Measurements from ENCODE around the gene PTCD2. TPM values are rescaled to one million over a fixed set of nuclear protein-coding genes. Genes with fewer than 3 reads are reported as not detected.

PTCD2 gene
- total and polyA plus RNA-seq, 9 of the 15 experiments (the other 6 are each of a cell fraction or from before 2014, with no cell fraction given) = 11.9 to 28.5 (median 18.6) TPM

GRCh38 chr5:72387985-72388384, 67.8 kb downstream of the PTCD2 start:
- Histone ChIP-seq H3K4me1 (replicated peaks in 1 of 2; ENCODE audit: control insufficient read depth in 2 of 2, insufficient read depth in 2 of 2, low read length in 2 of 2) (no peaks in the 10 kb centered on the region; a peak in 1 of 5 replicates), H3K9me1 (ENCODE audit: control insufficient read depth, insufficient read depth, low read length) (no peaks in the 10 kb centered on the region), H3K27ac (ENCODE audit: extremely low read depth, low read depth, low read length) (no peak overlapping the region), H2AFZ (ENCODE audit: low read depth, low read length) (no peak overlapping the region), H3K4me2 (ENCODE audit: insufficient read depth, low read length) (no peak overlapping the region), H3K27me3 (ENCODE audit: control insufficient read depth in 2 of 2, insufficient read depth in 2 of 2, low read length in 2 of 2) (peaks cover 18 to 24% of the 10 kb centered on the region in 2 experiments), H3K9me3 (replicated peaks; ENCODE audit: control insufficient read depth, insufficient read depth, low read depth, low read length) (no peaks in the 10 kb centered on the region; the same call in 1 of the 2 replicates), H3K9ac (ENCODE audit: insufficient read depth in 1 of 2, low read depth in 2 of 2, low read length in 2 of 2) (no peak overlapping the region), H3K79me2 (ENCODE audit: control insufficient read depth, insufficient read depth, low read length) (no peaks in the 10 kb centered on the region), H3K4me3 (no peak overlapping the region), H4K20me1 (replicated peaks; ENCODE audit: control insufficient read depth, insufficient read depth, low read length) (no peaks in the 10 kb centered on the region; the same call in 1 of the 2 replicates), H3K36me3 (ENCODE audit: control insufficient read depth, insufficient read depth, low read length) (no peaks in the 10 kb centered on the region)
- in situ Hi-C loops (cut with MboI) (no loop called here), intact Hi-C loops (cut with micrococcal nuclease) (no loop called here)
- ChIA-PET CTCF (ENCODE audit: low intra/inter-chr PET ratio) (no interaction called here), POLR2A (no interaction called here)
- no peak for TF ChIP-seq POLR2B (IDR thresholded peaks at IDR 0.05; ENCODE audit: low read depth, partially characterized antibody)
- TF ChIP-seq ZNF239 (CRISPR knock-in tag; IDR thresholded peaks at IDR 0.05) = no peak
- TF ChIP-seq ZNF280A (IDR thresholded peaks at IDR 0.05; ENCODE audit: low read depth, partially characterized antibody) = no peak
- no peak for TF ChIP-seq TRIM28 (IDR thresholded peaks at IDR 0.05)
- no peak for TF ChIP-seq ZNF589 (CRISPR knock-in tag; IDR thresholded peaks at IDR 0.05; ENCODE audit: low read depth)
- no peak for TF ChIP-seq BRF1 (IDR thresholded peaks at IDR 0.05; ENCODE audit: borderline replicate concordance, extremely low read depth, insufficient read length)
- TF ChIP-seq BCOR (IDR thresholded peaks at IDR 0.05) = no peak
- no peak for TF ChIP-seq ZNF165 (CRISPR knock-in tag; IDR thresholded peaks at IDR 0.05; ENCODE audit: borderline replicate concordance)
- TF ChIP-seq CREB3 (tag; conservative IDR thresholded peaks at IDR 0.05; ENCODE audit: low read depth) = no peak
- TF ChIP-seq NCOA1 (IDR thresholded peaks at IDR 0.05; ENCODE audit: low read depth) = no peak
- no peak for TF ChIP-seq JUNB (CRISPR knock-in tag; conservative IDR thresholded peaks at IDR 0.05)
- TF ChIP-seq PYGO2 (tag; IDR thresholded peaks at IDR 0.05) = no peak
- TF ChIP-seq FOXK2 (conservative IDR thresholded peaks at IDR 0.05 in 1 of 2, IDR thresholded peaks at IDR 0.05 in 1 of 2; ENCODE audit: low read depth in 2 of 2) = no peak
- TF ChIP-seq ZNF282 (CRISPR knock-in tag; IDR thresholded peaks at IDR 0.05) = no peak
- no peak for TF ChIP-seq PHB (CRISPR knock-in tag; IDR thresholded peaks at IDR 0.05)
- no peak for TF ChIP-seq ZNF175 (CRISPR knock-in tag; IDR thresholded peaks at IDR 0.05; ENCODE audit: low read depth)
- 3% methylated on average over 3 of the region's 3 CpGs for WGBS (ENCODE audit: insufficient coverage, low coverage, missing lambda C conversion rate)
- no peak for FAIRE-seq
- no peak for DNase-seq (ENCODE audit: extremely low read depth in 1 of 4, low spot score in 3 of 4)
- ATAC-seq = no peak
- no TSS peak for BruUV-seq (replicated peaks)
